Retinal pigment epithelial cell (primary cell): ENCODE measurements around the gene KCNH4.
"Not testable (repeated sequence)": the region's sequence is repeated elsewhere in the genome, so short reads cannot be mapped to it uniquely, and the experiment has no call there.

Source experiments
- DNase-seq: peaks from one replicate; pipeline ENCODE4 v3.0.0-alpha.2; 2010; ENCODE audit warnings: low read depth
- H3K4me3 ChIP-seq: 2 replicates; pipeline ENCODE4 v1.5.1; 2011; ENCODE audit warnings: mild to moderate bottlenecking, low read length, control low read depth, moderate library complexity
- TF ChIP-seq, protein P1 (sequence below): conservative IDR thresholded peaks from 2 replicates; pipeline ENCODE4 v1.5.1; 2011; ENCODE audit warnings: low read depth, low read length, control low read depth, inconsistent platforms

The KCNH4 gene

GRCh38 chr17:42180922-42181850, at the start of gene KCNH4:
TSS of gene KCNH4 (minus strand) at chr17:42181142. CDS start at chr17:42180945, 197 bp downstream.
- no peak within 1 kb of the TSS for H3K4me3 ChIP-seq
- TF ChIP-seq, protein P1, sequence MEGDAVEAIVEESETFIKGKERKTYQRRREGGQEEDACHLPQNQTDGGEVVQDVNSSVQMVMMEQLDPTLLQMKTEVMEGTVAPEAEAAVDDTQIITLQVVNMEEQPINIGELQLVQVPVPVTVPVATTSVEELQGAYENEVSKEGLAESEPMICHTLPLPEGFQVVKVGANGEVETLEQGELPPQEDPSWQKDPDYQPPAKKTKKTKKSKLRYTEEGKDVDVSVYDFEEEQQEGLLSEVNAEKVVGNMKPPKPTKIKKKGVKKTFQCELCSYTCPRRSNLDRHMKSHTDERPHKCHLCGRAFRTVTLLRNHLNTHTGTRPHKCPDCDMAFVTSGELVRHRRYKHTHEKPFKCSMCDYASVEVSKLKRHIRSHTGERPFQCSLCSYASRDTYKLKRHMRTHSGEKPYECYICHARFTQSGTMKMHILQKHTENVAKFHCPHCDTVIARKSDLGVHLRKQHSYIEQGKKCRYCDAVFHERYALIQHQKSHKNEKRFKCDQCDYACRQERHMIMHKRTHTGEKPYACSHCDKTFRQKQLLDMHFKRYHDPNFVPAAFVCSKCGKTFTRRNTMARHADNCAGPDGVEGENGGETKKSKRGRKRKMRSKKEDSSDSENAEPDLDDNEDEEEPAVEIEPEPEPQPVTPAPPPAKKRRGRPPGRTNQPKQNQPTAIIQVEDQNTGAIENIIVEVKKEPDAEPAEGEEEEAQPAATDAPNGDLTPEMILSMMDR: peak; percentile 48
- no peak for DNase-seq

DNA sequence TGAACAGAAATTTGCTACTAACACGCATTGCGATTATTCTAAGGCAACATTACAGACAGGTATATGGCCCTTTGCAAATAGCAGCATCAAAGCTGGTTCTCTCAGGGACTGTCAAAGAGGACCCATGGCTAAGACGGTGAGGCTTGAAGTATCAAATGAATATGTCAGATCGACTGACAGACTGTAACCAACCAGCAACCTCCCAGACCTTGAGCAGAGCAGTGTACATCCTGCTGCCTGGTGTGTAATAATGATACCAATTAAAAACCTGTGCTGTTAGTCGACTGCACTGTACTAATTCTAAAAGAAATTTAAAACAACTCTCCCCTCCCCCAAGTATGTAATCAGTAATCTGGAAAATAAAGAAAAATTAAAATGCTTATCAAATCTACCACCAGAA, 49.3 kb upstream of the KCNH4 start:
- TF ChIP-seq, protein P1: no peak
- no peak overlapping the region for H3K4me3 ChIP-seq
- DNase-seq: no peak

GRCh38 chr17:42227849-42228700, 47.1 kb upstream of the KCNH4 start:
- TF ChIP-seq, protein P1: no peak
- DNase-seq: no peak

GRCh38 chr17:42225646-42226045, 44.7 kb upstream of the KCNH4 start:
- no peak for DNase-seq
- TF ChIP-seq, protein P1: no peak
- no peak overlapping the region for H3K4me3 ChIP-seq

More at GRCh38 chr17:42227849-42228700, 47.1 kb upstream of the KCNH4 start:
- no peak overlapping the region for H3K4me3 ChIP-seq

DNA sequence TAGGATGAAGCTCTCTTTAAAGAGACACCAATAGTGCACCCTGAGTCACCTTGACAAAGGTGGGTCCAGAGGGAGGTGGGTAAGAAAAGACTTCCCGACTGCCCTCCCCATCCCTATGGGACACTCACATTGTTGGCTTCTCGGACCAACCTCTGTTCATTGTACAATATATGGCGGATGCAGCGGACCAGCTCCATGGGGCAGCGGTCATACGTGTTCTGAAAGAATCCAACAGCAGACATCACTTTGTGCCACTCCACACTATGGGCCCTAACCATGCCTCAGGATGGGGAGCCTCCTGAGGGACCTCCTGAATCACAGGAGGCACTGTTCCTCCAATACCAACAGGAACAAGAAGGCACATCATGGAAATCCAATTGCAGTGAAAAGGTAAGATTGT, 43.7 kb upstream of the KCNH4 start:
- no peak for DNase-seq
- TF ChIP-seq, protein P1: no peak
- no peak overlapping the region for H3K4me3 ChIP-seq

- DNase-seq: no peak
- no peak overlapping the region for H3K4me3 ChIP-seq
- TF ChIP-seq, protein P1: peak; percentile 79
Observed at GRCh38 chr17:42221886-42222745, 41.2 kb upstream of the KCNH4 start.

GRCh38 chr17:42219280-42219679, 38.3 kb upstream of the KCNH4 start:
- not testable (repeated sequence) for H3K4me3 ChIP-seq, DNase-seq
